HG03066 (cell line): Measurements from ENCODE around the gene ADAMTS17.

Experiments
- ATAC-seq: cut with Tn5 transposase; IDR thresholded peaks from one replicate; pipeline ENCODE4 v1.9.1; 2021; ENCODE audit warnings: low read depth; ENCODE audit not compliant: unreplicated experiment

Gene ADAMTS17

GRCh38 chr15:100207053-100207452 is 134.7 kb downstream of the ADAMTS17 start:
- ATAC-seq, result no peak

DNA sequence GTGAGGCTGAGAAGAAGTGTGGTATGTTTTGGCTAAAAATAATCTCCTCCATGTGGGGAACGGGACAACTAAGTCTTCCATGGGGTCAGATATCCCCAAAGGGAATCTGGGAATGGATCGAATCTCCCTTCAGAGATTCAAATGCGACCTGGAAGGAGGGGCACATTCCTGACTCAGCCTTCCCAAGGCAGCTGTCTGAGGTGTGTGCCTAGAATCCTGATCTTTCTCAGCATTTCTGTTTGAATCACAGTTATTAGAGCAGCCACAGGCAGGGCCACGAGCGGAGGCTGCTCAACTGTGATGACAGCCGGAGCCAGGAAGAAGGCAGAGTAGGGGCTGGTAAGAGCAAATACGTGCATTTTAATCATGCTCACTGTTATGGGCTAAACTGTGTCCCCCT is 135.1 kb downstream of the ADAMTS17 start:
- ATAC-seq, result no peak

GRCh38 chr15:100205549-100206295 is 136.1 kb downstream of the ADAMTS17 start:
- ATAC-seq, result no peak

GRCh38 chr15:100204771-100205170 is 137.0 kb downstream of the ADAMTS17 start:
- ATAC-seq, result no peak

DNA sequence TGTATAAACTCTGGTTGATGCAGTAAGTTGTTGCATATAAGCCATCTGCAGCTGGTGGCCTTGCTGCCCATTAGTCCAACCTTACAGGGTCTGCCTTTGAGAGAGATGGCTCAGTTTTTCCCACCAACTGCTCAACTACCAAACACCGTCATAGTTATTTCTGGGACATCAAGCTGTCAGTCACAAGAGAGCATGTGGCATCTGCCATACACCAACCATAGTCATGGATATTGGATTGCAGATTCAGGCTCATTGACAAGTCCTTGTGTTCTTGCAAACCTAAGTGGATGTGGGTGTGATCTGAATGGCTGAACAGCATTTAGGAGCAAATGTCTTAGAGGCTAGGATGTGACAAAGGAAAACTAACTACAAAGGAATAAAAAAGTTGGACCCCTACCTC is 137.6 kb downstream of the ADAMTS17 start:
- no peak for ATAC-seq

DNA sequence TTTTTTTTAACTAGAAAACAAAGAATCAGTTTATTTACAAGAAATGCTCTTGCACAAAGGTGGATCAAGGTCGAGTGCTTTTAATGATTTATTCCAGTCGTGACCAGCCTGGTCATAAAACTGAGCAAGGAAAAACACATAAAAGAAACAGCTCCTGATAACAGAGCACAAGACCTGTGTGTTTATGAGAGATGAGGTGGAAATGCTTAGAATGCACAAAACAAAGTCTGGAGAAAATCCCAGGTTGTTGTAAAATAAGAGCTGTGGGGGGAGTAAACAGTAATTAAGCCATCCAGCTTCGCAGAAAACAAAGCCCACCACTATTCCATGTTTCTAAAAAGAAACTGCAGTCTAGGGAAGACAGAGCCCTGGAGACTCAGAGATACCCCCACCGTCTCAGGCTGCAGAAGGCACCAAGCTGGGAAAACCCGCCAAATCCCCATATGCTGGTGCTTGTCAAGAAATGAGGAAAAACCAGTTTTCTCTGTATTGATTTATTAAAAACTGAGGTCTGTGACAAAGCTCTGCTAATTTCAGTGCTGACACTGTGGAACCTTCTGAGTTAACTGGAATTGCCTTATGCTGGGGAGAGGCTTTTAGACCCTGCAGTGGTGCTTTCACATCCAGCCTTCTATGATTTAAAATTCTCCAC is 139.3 kb downstream of the ADAMTS17 start:
- ATAC-seq, result no peak

DNA sequence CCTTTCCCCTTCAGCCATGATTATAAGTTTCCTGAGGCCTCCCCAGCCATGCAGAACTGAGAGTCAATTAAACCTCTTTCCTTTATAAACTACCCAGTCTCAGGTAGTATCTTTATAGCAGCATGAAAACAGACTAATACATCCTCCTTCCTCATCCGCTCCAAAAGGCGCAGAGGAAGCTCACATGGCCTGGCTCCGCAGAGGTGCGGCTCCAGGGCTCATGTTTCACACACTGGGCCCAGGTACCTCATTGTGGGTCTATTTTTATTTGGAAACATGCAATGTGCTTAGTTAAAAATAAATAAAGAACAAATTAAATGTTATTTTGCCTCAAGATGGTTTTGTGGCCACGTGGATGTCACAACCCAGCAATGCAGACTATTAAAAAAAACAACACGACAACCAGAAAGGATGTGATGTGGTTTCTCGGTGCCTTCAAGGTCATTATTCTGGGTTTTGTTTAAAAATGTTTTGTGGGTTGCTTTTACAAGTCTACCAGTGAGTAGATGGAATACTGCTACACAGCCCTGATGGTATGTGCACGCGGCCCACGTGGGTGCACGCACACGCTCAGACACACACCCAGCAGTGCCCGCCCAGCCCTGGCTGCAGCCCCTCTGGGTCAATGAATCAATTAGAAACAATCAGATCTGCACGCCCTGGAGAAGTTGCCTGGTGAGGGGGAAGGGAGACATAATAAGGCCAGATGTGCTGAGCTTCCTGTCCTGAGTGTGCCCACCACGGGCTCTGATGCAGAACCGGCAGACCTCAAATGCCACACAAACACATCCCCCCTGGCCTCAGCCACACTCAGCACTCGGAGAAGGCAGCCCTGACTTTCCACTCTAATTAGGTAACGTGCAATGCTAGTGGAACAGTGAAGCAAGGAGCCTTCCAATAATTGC is 140.1 kb downstream of the ADAMTS17 start:
- no peak for ATAC-seq

- ATAC-seq, result no peak
Observed at GRCh38 chr15:100200287-100200880, 141.4 kb downstream of the ADAMTS17 start.

DNA sequence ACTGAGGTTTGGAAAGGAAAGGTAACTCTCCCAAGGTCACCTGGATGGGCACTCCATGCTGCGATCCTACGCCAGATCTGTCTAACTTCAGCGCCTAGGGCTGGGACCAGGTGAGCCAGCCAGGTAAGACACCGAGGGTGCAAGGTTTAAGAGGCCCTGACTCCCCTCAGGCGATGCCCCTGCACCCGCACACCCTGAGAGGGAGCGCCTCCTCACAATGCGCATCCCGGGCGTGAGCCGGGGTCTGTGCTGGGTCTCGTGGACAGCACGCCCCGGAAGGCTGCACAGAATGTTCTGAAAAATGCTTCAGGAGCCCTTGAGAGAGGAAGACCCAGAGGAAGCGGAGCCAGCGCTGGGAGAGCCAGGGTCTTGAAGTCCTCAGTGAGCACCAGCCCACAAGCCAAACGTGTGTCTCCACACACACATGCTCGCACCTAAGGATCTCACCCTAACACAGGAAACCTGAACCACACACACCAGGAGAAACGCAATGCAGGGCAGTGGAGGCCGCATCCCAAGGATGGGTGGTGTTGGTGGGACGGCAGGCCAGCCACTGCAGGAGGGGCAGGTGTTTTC is 142.0 kb downstream of the ADAMTS17 start:
- ATAC-seq, result no peak

DNA sequence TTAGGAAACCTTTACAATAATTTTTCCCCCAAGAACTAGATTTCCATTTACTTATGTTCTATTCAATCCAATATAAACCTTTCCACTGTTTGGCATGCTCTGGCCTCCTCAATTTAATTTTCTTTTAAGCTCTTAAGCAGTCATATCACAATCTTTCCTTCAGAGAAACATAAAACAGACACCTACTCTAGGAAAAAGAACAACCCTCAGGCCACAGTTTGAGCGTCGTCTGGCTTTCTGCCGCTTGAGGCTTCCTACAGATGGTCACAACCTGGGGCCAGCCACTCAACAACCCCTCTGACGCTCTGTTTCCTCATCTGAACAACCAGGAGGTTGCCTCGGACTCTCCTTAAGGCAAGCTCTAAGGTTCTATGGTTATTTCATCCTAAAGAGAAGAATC is 143.3 kb downstream of the ADAMTS17 start:
- no peak for ATAC-seq

- ATAC-seq, result no peak
Observed at GRCh38 chr15:100196326-100197058, 145.3 kb downstream of the ADAMTS17 start.

DNA sequence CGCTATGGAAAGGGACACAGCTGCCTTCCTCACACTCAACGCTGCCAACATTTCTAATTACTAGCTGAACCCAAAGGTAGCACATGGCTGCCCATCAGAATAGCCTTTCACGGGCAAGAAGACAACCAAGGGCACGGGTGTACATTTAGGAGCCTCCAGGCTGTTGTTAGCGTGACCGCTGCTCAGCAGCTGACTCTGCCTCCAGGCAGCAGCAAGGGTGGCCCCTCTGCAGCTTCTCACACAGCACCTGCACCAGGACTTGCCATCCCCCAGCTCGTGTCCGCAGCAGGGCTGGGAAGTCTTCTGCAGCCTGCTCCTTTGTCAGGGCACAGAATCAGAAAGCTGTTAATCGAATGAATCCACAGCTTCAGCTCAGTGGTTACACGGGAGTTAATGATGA is 146.8 kb downstream of the ADAMTS17 start:
- ATAC-seq, result no peak

- no peak for ATAC-seq
Observed at GRCh38 chr15:100193277-100193860, 148.4 kb downstream of the ADAMTS17 start.

DNA sequence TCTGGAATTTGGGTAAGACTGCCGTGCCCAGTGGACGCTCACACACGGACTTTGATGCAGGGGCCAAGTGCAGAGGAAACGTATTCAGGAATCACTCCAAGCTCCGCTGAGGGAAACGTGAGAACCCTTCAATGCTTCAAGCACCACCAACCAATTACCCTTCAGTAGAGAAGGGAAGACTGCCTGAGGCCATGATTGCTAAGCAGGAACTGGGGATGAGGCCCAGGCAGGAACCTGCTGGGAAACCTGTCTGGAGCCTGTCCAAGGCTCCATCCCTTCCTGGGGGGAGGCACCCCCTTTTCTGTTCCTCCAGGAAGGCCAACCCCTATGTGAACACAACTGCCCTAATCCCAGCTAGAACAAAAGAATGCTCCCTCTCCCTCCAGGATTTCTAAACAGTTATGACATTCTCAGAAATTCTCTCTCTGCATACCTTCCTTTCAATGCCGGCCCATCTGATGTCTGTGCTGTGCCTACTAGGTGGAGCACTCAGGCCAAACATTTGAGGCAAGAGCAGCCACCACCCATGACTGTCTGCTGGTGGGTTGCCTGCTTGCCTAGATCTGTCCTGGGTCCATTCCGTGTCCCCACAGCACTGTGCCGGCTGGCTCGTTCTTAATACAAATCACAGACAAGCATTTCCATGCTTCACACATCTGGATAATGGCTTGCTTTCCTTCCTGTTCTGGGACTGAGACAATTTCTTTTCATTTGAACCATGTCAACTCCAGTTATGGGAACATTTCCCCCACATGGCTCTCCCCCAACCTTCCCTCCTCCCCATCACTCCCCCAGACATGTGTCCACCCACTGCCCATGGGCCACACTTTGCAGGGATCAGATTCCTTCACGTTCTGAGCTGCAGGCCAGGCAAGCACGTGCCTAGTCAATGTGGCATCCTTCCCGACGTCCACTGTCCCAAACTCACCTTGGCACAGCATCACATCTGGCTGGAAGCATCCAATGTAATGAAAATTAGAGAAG is 149.4 kb downstream of the ADAMTS17 start:
- no peak for ATAC-seq

DNA sequence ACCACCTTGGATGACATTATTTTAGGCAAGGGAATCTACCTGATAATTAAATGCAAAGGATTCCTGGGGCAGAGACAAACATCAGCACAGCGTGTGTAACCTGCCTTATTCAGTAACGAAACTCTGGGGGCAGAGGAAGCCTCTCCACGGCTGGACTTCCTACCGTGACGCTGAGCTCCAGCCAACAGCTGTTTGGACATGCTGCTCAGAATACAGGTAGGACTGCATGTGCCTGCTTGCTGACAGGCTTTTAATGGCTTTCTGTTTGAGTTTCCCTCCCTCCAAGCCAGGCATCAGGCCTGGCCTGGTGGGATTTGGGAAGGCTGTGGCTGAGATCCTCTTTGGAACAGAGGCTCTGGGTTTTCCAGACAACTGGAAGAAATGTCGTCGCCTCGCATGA is 150.6 kb downstream of the ADAMTS17 start:
- no peak for ATAC-seq

DNA sequence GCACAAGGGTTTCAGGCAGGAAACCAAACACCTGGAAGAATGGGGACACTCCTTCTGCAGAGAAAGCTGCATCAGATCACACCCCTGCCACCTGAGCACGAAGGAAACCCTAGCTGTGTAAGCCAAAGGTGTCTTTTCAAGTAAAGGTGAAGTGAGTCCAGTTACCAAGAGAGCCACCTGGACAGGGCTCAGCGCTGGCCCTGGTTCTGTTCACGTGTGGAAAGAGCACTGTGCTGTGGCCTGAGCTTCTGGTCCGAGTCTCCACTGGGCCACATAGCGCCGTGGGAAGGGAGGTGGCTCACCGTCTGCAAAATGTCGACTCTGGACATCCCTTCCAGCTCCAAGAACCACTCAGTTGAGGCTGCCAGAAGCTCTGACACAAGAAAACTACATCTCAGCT is 151.1 kb downstream of the ADAMTS17 start:
- no peak for ATAC-seq

- no peak for ATAC-seq
Observed at GRCh38 chr15:100189849-100190248, 151.9 kb downstream of the ADAMTS17 start.

GRCh38 chr15:100189319-100189718 is 152.5 kb downstream of the ADAMTS17 start:
- ATAC-seq, result no peak
